Stimulated activated CD8-positive, alpha-beta memory T cell treated with anti-CD3 and anti-CD28 coated beads, Interleukin-7, amount 100 ng/mL, for 48 hours (primary cell): Measurements from ENCODE around the gene MICALL2.
A peak's percentile ranks its signal among the peaks of the same experiment; 100 is the strongest.

Experiments
- DNase-seq, 2 donors: peaks; one replicate each; pipeline ENCODE4 v3.0.0-alpha.2; 2020; ENCODE audit warnings: low read depth in 1 of 2; ENCODE audit errors: extremely low read depth in 1 of 2

MICALL2 gene

GRCh38 chr7:1434891-1435670 is 24.2 kb downstream of the MICALL2 start:
- no peak for DNase-seq

GRCh38 chr7:1434165-1434718 is 25.0 kb downstream of the MICALL2 start:
- no peak for DNase-seq

GRCh38 chr7:1433128-1433920 is 25.9 kb downstream of the MICALL2 start:
- no peak for DNase-seq

GRCh38 chr7:1432411-1433082 is 26.7 kb downstream of the MICALL2 start:
- peak; percentile 47 to 60 for DNase-seq

GRCh38 chr7:1431634-1432380 is 27.5 kb downstream of the MICALL2 start:
- DNase-seq: no peak

- DNase-seq: no peak
These were observed 28.0 kb downstream of the MICALL2 start for GRCh38 chr7:1431226-1431625.

- DNase-seq: no peak
These were observed 29.0 kb downstream of the MICALL2 start for GRCh38 chr7:1430056-1430845.

- DNase-seq: no peak
These were observed 30.2 kb downstream of the MICALL2 start for GRCh38 chr7:1428941-1429501.

GRCh38 chr7:1427064-1427657 is 32.1 kb downstream of the MICALL2 start:
- no peak for DNase-seq

- no peak for DNase-seq
These were observed 32.8 kb downstream of the MICALL2 start for GRCh38 chr7:1426474-1426873.

GRCh38 chr7:1425292-1426136 is 33.8 kb downstream of the MICALL2 start:
- DNase-seq: no peak

GRCh38 chr7:1424041-1424440 is 35.2 kb downstream of the MICALL2 start:
- no peak for DNase-seq

- no peak for DNase-seq
These were observed 35.9 kb downstream of the MICALL2 start for GRCh38 chr7:1423264-1423811.

- DNase-seq: no peak
These were observed 36.6 kb downstream of the MICALL2 start for GRCh38 chr7:1422512-1423263.

GRCh38 chr7:1421946-1422345 is 37.3 kb downstream of the MICALL2 start:
- DNase-seq: no peak

- no peak for DNase-seq
These were observed 38.1 kb downstream of the MICALL2 start for GRCh38 chr7:1421020-1421790.
